Measurements from ENCODE around the gene ORM2.

ORM2 gene

DNA sequence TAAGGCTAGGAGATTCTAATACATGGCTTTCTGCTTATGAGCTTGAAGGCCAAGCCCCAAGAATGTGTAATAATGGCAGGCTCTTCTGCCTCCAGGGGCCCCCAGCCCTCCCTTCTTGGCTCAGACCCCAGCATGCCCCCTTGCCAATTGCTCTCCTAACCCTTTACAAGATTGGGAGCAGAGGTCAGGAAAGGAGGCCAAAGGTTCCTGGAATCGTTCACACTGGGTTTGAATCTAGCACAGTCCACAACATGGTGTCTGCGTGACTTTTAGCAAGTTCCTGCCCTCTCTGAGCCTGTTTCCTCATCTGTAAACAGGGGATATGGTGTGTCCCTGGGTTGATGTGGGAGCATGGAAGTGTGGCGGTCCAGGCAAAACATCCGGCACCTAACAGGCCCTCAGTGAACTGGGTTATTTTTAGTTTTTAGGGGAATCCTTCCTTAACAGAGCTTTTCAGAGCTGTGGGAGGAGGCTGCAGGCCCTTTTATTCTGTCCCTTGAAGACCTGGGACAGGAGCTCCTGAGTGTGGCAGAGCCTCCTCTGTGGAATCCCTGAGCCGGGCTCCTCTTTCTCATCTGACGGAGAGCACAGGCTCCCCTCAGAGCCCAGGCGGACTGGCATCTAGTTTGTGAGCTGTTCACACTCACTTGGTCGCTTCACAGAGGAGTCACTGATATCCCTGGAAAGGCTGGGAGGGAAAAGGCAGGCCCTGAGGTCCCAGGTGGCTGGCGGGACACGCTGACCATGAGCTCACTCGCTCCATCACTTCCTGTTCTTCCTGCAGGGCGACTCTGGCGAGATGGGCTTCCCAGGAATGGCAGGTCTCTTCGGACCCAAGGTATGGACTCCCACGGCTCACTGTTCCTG lies 30.1 kb upstream of the ORM2 start:
- TF ChIP-seq, protein P1, sequence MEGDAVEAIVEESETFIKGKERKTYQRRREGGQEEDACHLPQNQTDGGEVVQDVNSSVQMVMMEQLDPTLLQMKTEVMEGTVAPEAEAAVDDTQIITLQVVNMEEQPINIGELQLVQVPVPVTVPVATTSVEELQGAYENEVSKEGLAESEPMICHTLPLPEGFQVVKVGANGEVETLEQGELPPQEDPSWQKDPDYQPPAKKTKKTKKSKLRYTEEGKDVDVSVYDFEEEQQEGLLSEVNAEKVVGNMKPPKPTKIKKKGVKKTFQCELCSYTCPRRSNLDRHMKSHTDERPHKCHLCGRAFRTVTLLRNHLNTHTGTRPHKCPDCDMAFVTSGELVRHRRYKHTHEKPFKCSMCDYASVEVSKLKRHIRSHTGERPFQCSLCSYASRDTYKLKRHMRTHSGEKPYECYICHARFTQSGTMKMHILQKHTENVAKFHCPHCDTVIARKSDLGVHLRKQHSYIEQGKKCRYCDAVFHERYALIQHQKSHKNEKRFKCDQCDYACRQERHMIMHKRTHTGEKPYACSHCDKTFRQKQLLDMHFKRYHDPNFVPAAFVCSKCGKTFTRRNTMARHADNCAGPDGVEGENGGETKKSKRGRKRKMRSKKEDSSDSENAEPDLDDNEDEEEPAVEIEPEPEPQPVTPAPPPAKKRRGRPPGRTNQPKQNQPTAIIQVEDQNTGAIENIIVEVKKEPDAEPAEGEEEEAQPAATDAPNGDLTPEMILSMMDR (IDR thresholded peaks at IDR 0.05; ENCODE audit: low read depth, low read length): no peak

DNA sequence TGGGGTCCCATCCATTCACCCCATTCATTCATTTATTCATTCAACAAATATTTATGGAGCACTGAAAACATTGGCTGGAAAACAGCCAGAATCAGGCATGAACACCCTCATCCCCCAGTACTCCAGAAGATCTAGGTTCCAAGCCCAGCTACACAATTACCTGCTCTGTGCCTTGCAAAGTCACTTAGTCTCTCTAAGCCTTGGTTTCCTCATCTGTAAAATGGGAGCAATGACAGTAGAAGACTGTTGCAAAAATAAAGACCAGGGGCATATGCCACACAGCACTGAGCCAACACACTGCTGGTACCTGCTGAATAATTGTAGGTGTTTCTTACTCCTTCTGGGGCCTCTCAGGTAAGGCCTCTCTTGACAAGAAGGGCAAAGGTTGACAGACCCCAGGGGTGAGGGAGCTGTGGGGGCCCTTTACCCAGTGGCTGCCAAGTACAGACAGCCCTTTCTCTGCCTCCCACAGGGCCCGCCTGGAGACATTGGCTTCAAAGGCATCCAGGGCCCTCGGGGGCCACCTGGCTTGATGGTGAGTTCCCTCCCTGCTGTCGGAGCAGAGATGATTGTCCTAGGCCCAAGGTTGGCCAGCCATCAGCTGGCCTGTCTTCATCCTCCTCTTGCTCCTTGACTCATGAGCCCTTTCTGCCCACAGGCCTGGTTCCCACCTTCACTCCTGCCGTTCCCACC lies 29.4 kb upstream of the ORM2 start:
- H3K4me3 ChIP-seq (ENCODE audit: low read depth, low read length): no peak overlapping the region
- TF ChIP-seq, protein P1 (IDR thresholded peaks at IDR 0.05; ENCODE audit: low read depth, low read length): no peak

More for the DNA sequence above, 30.1 kb upstream of the ORM2 start:
- H3K4me3 ChIP-seq (ENCODE audit: low read depth, low read length): no peak overlapping the region

DNA sequence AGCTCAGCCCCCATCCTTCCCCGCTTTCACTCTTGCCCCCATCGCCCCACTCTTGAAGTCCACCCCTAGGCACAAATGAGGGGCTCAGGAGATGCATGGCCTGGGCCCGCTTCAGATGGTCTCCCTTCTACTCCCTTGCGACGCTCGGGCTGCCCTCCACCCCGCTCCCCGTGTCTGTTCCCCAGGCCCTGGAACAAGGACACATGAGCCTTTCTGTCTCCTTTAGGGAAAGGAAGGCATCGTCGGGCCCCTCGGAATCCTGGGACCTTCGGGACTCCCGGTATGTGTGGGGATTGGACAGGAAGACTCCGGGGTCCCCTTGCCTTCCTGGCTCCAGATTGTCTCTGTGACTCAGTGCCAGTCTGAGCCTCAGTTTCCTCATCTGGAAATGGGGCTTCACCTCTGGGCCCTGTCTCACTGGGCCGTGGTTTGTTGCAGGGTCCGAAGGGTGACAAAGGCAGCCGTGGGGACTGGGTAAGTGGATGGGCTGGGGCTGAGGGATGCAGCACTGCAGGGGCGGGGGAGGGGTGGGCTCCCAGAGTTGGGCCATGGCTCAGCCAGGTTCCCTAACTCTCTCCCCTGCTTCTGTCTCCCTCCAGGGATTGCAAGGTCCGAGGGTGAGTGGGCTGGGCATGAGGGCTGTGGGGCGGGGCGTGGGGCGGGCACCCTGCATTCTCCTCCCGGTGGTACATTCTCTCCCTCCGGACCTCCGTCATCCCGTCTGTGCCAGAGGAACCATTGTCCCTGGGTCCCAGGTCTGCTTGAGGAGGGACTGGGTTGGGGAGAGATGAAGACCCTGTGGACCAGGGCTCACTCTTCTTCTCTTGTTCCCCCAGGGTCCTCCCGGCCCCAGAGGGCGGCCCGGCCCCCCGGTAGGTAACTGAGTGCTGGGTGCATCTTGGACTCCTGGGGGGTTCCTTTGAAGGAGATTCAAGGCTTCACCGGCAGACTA lies 28.5 kb upstream of the ORM2 start:
- TF ChIP-seq, protein P1 (IDR thresholded peaks at IDR 0.05; ENCODE audit: low read depth, low read length): no peak
- no peak overlapping the region for H3K4me3 ChIP-seq (ENCODE audit: low read depth, low read length)

DNA sequence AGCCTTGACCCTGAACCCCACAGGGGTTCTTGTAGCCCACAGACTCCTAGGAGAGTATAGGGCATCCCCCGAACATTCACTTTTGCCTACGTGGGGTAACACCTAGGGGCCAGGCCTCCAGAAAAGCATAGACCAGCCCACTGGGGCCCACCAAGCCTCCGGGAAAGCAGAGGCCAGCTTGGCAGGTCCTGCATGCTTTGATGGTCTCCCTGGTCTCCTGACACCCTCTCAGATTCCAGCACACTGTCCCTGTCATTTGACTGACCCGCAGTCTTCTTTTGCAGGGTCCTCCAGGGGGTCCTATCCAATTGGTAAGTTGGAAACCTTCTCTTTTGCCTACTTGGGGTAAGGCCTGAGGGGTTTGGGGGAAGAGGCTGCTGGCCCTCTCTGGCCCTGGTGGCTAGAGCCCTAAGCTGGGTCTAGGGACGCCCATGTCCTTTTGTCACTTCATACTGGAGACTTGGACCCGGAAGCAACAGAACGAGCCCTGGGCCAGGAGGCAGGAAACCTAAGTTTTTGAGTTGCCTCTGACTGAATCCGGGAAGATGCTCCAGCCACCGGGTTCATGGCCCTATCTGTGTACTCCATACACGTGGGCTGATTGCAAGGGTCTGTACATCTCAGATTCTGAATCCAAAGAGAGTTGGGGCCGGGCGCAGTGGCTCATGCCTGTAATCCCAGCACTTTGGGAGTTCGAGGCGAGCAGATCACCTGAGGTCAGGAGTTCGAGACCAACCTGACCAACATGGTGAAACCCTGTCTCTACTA lies 27.7 kb upstream of the ORM2 start:
- H3K4me3 ChIP-seq (ENCODE audit: low read depth, low read length): no peak overlapping the region
- TF ChIP-seq, protein P1 (IDR thresholded peaks at IDR 0.05; ENCODE audit: low read depth, low read length): no peak

DNA sequence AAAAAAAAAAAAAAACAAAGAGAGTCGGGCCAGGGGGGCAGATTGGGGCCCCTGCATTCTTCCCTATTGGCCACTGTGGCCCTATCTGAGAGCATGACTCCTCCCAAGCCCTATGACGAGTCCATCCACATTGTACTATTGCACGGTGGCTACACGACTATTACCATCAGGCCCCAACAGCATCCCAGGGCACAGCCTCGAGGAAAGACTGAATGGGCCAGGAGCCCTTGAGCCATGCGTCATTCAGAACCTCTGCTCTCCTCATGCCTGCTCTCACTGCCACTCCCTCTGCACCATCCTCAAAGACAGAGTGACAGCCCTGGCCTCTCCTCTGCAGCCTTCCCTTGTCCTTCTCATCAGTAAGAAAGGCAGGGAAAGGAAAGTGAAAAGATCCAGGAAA lies 26.9 kb upstream of the ORM2 start:
- no peak overlapping the region for H3K4me3 ChIP-seq (ENCODE audit: low read depth, low read length)
- TF ChIP-seq, protein P1 (IDR thresholded peaks at IDR 0.05; ENCODE audit: low read depth, low read length): no peak

DNA sequence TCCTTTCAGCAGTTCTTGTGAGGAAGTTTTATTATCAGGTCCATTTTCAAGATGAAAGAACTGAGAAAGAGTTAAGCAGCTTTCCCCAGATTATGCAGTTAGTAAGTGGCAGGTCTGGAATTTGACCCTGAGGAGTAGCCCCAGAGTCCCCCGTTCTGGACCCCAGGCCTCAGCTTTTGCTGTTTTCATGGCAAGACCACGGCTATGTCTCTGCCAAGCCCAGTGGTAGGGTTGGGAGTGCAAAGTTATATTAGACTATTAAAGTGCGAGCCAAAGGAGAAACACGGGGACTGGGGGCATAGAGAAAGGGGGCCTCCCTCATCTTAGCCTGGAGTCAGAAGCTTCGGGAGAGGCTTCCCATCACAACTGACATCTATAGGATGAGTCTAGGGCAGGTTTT lies 26.1 kb upstream of the ORM2 start:
- TF ChIP-seq, protein P1 (IDR thresholded peaks at IDR 0.05; ENCODE audit: low read depth, low read length): no peak
- H3K4me3 ChIP-seq (ENCODE audit: low read depth, low read length): no peak overlapping the region
